HL-60 (cell line): Measurements from ENCODE around the gene EHBP1L1.

Source experiments
- DNase-seq, 2 experiments: peaks; one replicate each; pipeline ENCODE4 v3.0.0-alpha.2; 2010 to 2020; ENCODE audit warnings: low read depth in 1 of 2, low spot score in 1 of 2
- H3K27ac ChIP-seq: fragments of 250-450 bp; sonication (Bioruptor Pico); replicated peaks from 2 replicates; pipeline ENCODE4 v1.5.1; 2020; ENCODE audit warnings: mild to moderate bottlenecking, moderate library complexity
- H3K27me3 ChIP-seq: fragments of 250-450 bp; sonication (Bioruptor Pico); 2 replicates; pipeline ENCODE4 v1.5.1; 2021; ENCODE audit warnings: mild to moderate bottlenecking, moderate library complexity; ENCODE audit not compliant: insufficient read depth, poor library complexity, severe bottlenecking
- H3K4me3 ChIP-seq: replicated peaks from 2 replicates; pipeline ENCODE4 v1.5.1; 2011; ENCODE audit warnings: mild to moderate bottlenecking, control low read depth, low read length; ENCODE audit not compliant: insufficient read depth
- GABPA ChIP-seq: IDR thresholded peaks from 2 replicates; pipeline ENCODE4 v1.6.1; 2012; ENCODE audit warnings: low read depth
- POLR2AphosphoS5 ChIP-seq: IDR thresholded peaks from 2 replicates; pipeline ENCODE4 v1.6.1; 2012; ENCODE audit warnings: low read depth
- SPI1 ChIP-seq: IDR thresholded peaks from 2 replicates; pipeline ENCODE4 v1.6.1; 2012; ENCODE audit warnings: low read depth, mild to moderate bottlenecking, borderline replicate concordance
- TF ChIP-seq, protein P1 (sequence below): IDR thresholded peaks from one replicate; pipeline ENCODE4 v1.5.1; 2011; ENCODE audit warnings: low read length, control low read depth, inconsistent platforms; ENCODE audit not compliant: insufficient read depth
- TF ChIP-seq, protein P2 (sequence below): IDR thresholded peaks from 2 replicates; pipeline ENCODE4 v1.6.1; 2012; ENCODE audit warnings: low read depth; ENCODE audit not compliant: insufficient replicate concordance

EHBP1L1 gene

DNA sequence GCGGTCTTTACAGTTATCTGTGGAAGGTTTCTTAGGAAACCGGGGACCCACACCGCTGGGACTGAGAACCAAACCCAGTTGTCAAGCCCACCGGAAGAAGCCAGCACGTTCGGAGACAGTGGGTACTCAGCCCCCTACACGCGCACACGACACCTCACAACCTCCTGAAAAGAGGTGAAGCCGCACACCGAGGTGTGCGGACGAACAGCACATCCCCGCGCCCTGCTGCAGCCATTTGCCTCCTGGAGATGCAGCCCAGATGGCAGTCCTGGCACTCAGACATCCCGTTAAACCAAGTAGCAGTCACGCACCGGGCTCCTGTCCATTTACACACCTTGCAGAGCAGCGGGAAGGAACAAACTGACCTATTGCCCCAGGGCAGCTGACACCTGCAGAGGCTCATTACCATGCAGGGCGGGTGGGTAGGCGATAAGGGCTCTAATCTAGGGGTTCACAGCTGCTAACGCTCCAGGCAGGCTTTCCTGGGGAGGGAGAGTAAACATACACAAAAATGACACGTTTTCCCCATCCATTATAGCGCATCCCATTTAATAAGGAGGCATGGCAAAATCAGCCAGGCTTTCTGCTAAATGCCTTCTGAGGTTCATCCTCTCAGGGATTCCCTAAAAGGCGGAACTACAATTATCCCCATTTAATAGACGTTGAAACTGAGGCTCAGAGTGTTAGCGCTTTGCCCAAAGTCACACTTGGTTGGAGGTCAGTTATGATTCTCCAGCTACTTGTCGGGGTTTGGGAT, 864 bp upstream of the EHBP1L1 start:
- Histone ChIP-seq H3K27ac (peak overlapping the region; percentile 91), H3K27me3 (no peaks in the 10 kb centered on the region), H3K4me3 (peak overlapping the region; percentile 81)
- TF ChIP-seq, protein P1, sequence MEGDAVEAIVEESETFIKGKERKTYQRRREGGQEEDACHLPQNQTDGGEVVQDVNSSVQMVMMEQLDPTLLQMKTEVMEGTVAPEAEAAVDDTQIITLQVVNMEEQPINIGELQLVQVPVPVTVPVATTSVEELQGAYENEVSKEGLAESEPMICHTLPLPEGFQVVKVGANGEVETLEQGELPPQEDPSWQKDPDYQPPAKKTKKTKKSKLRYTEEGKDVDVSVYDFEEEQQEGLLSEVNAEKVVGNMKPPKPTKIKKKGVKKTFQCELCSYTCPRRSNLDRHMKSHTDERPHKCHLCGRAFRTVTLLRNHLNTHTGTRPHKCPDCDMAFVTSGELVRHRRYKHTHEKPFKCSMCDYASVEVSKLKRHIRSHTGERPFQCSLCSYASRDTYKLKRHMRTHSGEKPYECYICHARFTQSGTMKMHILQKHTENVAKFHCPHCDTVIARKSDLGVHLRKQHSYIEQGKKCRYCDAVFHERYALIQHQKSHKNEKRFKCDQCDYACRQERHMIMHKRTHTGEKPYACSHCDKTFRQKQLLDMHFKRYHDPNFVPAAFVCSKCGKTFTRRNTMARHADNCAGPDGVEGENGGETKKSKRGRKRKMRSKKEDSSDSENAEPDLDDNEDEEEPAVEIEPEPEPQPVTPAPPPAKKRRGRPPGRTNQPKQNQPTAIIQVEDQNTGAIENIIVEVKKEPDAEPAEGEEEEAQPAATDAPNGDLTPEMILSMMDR, result no peak
- TF ChIP-seq GABPA, result no peak
- TF ChIP-seq, protein P2, sequence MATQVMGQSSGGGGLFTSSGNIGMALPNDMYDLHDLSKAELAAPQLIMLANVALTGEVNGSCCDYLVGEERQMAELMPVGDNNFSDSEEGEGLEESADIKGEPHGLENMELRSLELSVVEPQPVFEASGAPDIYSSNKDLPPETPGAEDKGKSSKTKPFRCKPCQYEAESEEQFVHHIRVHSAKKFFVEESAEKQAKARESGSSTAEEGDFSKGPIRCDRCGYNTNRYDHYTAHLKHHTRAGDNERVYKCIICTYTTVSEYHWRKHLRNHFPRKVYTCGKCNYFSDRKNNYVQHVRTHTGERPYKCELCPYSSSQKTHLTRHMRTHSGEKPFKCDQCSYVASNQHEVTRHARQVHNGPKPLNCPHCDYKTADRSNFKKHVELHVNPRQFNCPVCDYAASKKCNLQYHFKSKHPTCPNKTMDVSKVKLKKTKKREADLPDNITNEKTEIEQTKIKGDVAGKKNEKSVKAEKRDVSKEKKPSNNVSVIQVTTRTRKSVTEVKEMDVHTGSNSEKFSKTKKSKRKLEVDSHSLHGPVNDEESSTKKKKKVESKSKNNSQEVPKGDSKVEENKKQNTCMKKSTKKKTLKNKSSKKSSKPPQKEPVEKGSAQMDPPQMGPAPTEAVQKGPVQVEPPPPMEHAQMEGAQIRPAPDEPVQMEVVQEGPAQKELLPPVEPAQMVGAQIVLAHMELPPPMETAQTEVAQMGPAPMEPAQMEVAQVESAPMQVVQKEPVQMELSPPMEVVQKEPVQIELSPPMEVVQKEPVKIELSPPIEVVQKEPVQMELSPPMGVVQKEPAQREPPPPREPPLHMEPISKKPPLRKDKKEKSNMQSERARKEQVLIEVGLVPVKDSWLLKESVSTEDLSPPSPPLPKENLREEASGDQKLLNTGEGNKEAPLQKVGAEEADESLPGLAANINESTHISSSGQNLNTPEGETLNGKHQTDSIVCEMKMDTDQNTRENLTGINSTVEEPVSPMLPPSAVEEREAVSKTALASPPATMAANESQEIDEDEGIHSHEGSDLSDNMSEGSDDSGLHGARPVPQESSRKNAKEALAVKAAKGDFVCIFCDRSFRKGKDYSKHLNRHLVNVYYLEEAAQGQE, result no peak
- TF ChIP-seq SPI1, result no peak
- TF ChIP-seq POLR2AphosphoS5, result no peak; the same call in 1 of the 2 replicates
- DNase-seq, result peak in 1 of 2 experiments; percentile 36

DNA sequence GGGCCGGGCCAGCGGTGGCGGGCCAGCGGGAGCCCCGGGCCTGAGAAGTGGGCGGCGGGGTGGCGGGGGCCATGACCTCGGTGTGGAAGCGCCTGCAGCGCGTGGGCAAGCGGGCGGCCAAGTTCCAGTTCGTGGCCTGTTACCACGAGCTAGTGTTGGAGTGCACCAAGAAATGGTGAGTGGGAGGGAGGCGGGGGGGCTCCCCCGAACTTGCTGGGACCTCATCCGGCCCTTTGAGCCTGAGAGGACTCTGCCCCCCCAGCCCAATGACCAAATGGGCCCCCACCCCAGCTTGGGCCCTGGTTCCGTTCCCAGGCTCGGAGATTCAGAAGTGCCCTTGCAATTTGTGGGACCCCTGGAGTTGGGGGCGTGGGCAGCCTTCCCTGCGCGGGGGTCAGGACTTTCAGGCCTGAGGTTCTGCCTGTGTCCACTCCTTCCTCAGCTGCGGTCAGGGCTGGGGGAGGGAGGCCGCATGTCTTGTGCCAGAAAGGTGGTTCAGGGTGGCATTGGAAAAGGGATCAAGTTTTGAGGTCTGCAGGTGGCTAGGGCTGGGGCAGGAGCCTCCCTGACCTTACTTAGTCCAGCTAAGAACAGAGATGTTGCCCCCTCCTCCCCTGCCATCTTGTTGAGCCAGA, 496 bp downstream of the EHBP1L1 start:
- Histone ChIP-seq H3K27me3 (no peaks in the 10 kb centered on the region), H3K27ac (peak overlapping the region; percentile 77)
- no peak for DNase-seq

More for the DNA sequence above, 496 bp downstream of the EHBP1L1 start:
- H3K4me3 ChIP-seq, result peak overlapping the region; percentile 81
- TF ChIP-seq SPI1 (no peak), POLR2AphosphoS5 (no peak), GABPA (no peak)
- TF ChIP-seq, protein P2, result no peak
- TF ChIP-seq, protein P1, result no peak
